HG02588 (cell line): ENCODE results near the gene KCNC3.
"Not testable (repeated sequence)": the region's sequence is repeated elsewhere in the genome, so short reads cannot be mapped to it uniquely, and the experiment has no call there.

Experiments
- ATAC-seq: cut with Tn5 transposase; IDR thresholded peaks from one replicate; pipeline ENCODE4 v1.9.1; 2021; ENCODE audit warnings: mild to moderate bottlenecking, moderate library complexity; ENCODE audit not compliant: unreplicated experiment

KCNC3 gene

GRCh38 chr19:50356691-50357177 is 27.6 kb upstream of the KCNC3 start:
- ATAC-seq, result no peak

GRCh38 chr19:50353487-50353880 is 24.3 kb upstream of the KCNC3 start:
- not testable (repeated sequence) for ATAC-seq

- ATAC-seq, result no peak
Observed at GRCh38 chr19:50352242-50352641, 23.1 kb upstream of the KCNC3 start.

GRCh38 chr19:50349277-50350057 is 20.3 kb upstream of the KCNC3 start:
- ATAC-seq, result no peak

- not testable (repeated sequence) for ATAC-seq
Observed at GRCh38 chr19:50347089-50347581, 18.0 kb upstream of the KCNC3 start.

GRCh38 chr19:50344661-50345318 is 15.6 kb upstream of the KCNC3 start:
- peak; percentile 37 for ATAC-seq

- ATAC-seq, result peak; percentile 56
Observed at GRCh38 chr19:50341091-50341564, 12.0 kb upstream of the KCNC3 start.

GRCh38 chr19:50340331-50340730 is 11.2 kb upstream of the KCNC3 start:
- no peak for ATAC-seq

GRCh38 chr19:50337031-50337430 is 7.9 kb upstream of the KCNC3 start:
- ATAC-seq, result not testable (repeated sequence)

- ATAC-seq, result no peak
Observed at GRCh38 chr19:50334741-50335421, 5.7 kb upstream of the KCNC3 start.

GRCh38 chr19:50333737-50334617 is 4.8 kb upstream of the KCNC3 start:
- ATAC-seq, result peak; percentile 19

- ATAC-seq, result peak; percentile 40
Observed at GRCh38 chr19:50333235-50333736, 4.1 kb upstream of the KCNC3 start.

GRCh38 chr19:50332244-50333038 is 3.3 kb upstream of the KCNC3 start:
- no peak for ATAC-seq

- no peak for ATAC-seq
Observed at GRCh38 chr19:50331994-50332243, 2.7 kb upstream of the KCNC3 start.

- ATAC-seq, result no peak
Observed at GRCh38 chr19:50331221-50331993, 2.2 kb upstream of the KCNC3 start.

- ATAC-seq, result peak; percentile 29
Observed at GRCh38 chr19:50330365-50331078, 1.3 kb upstream of the KCNC3 start.

GRCh38 chr19:50329926-50330294 is 733 bp upstream of the KCNC3 start:
- not testable (repeated sequence) for ATAC-seq

- ATAC-seq, result peak; percentile 11
Observed at GRCh38 chr19:50328873-50329145, 368 bp downstream of the KCNC3 start.
